OCI-LY1 (cell line): ENCODE results near the gene THOC2.

Experiments used
- H2AFZ ChIP-seq: fragments of 200-600 bp; sonication (generic), shearing (Covaris generic); 2 replicates; pipeline ENCODE4 v1.6.0; 2014; ENCODE audit warnings: antibody characterized with exemption, mild to moderate bottlenecking, low read length
- H3F3A ChIP-seq: fragments of 200-600 bp; sonication (generic), shearing (Covaris generic); 2 replicates; pipeline ENCODE4 v1.6.0; 2014; ENCODE audit warnings: mild to moderate bottlenecking, antibody characterized with exemption, low read length, moderate library complexity; ENCODE audit not compliant: insufficient read depth
- H3K27ac ChIP-seq: fragments of 200-600 bp; sonication (generic); 2 replicates; pipeline ENCODE4 v1.5.1; 2014; ENCODE audit warnings: low read length, mixed run types, mild to moderate bottlenecking, low read depth; ENCODE audit not compliant: poor library complexity, severe bottlenecking
- H3K27me3 ChIP-seq: fragments of 200-600 bp; sonication (generic); 2 replicates; pipeline ENCODE4 v1.6.0; 2014; ENCODE audit warnings: antibody characterized with exemption, mild to moderate bottlenecking, low read length, moderate library complexity; ENCODE audit not compliant: insufficient read depth
- H3K36me3 ChIP-seq: fragments of 200-600 bp; sonication (generic); 2 replicates; pipeline ENCODE4 v1.6.1; 2014; ENCODE audit warnings: mild to moderate bottlenecking, antibody characterized with exemption, low read length, moderate library complexity, mixed read lengths; ENCODE audit not compliant: insufficient read depth
- H3K4me1 ChIP-seq: fragments of 200-600 bp; sonication (generic); 2 replicates; pipeline ENCODE4 v1.5.1; 2014; ENCODE audit warnings: mild to moderate bottlenecking, low read length, moderate library complexity; ENCODE audit not compliant: insufficient read depth, severe bottlenecking
- H3K4me2 ChIP-seq: fragments of 200-600 bp; sonication (generic), shearing (Covaris generic); 2 replicates; pipeline ENCODE4 v1.6.1; 2014; ENCODE audit warnings: low read length
- H3K4me3 ChIP-seq: fragments of 200-600 bp; sonication (generic); 2 replicates; pipeline ENCODE4 v1.5.1; 2014; ENCODE audit warnings: low read length, low read depth, mild to moderate bottlenecking, mixed read lengths; ENCODE audit not compliant: poor library complexity, severe bottlenecking
- H3K79me2 ChIP-seq: fragments of 200-600 bp; shearing (Covaris generic); 2 replicates; pipeline ENCODE4 v1.6.1; 2016; ENCODE audit warnings: mixed run types, low read length, mixed read lengths; ENCODE audit not compliant: insufficient read depth
- H3K9ac ChIP-seq: fragments of 200-600 bp; sonication (generic), shearing (Covaris generic); 2 replicates; pipeline ENCODE4 v1.6.1; 2014; ENCODE audit warnings: mild to moderate bottlenecking, low read length, mixed read lengths
- H3K9me2 ChIP-seq: fragments of 200-600 bp; sonication (generic), shearing (Covaris generic); 2 replicates; pipeline ENCODE4 v1.6.1; 2014; ENCODE audit warnings: low read depth, mild to moderate bottlenecking, low read length, mixed read lengths
- H3K9me3 ChIP-seq: fragments of 200-600 bp; shearing (Covaris generic); 2 replicates; pipeline ENCODE4 v1.6.1; 2014; ENCODE audit warnings: low read length, mixed read lengths
- H4K20me1 ChIP-seq: fragments of 200-600 bp; sonication (generic), shearing (Covaris generic); 2 replicates; pipeline ENCODE4 v1.6.0; 2016; ENCODE audit warnings: mild to moderate bottlenecking, low read length; ENCODE audit not compliant: insufficient read depth
- CTCF ChIP-seq: fragments of 200-600 bp; sonication (generic), shearing (Covaris generic); IDR thresholded peaks from 2 replicates; pipeline ENCODE4 v1.5.1; 2017; ENCODE audit warnings: mild to moderate bottlenecking, antibody characterized with exemption, low read length, moderate library complexity, mixed read lengths
- EZH2 ChIP-seq: fragments of 200-600 bp; sonication (generic), shearing (Covaris generic); IDR thresholded peaks from 2 replicates; pipeline ENCODE4 v1.8.0; 2017; ENCODE audit warnings: borderline replicate concordance, mixed run types, mild to moderate bottlenecking, antibody characterized with exemption, low read length, moderate library complexity, mixed read lengths

THOC2 gene

GRCh38 chrX:123562342-123563146 lies 170.3 kb downstream of the THOC2 start:
- H2AFZ ChIP-seq: no peak overlapping the region
- H3K9ac ChIP-seq: no peak overlapping the region
- no peaks in the 10 kb centered on the region for H3K9me3 ChIP-seq
- no peaks in the 10 kb centered on the region for H3K9me2 ChIP-seq
- H4K20me1 ChIP-seq: no peaks in the 10 kb centered on the region
- H3K36me3 ChIP-seq: no peaks in the 10 kb centered on the region
- H3K4me1 ChIP-seq: no peaks in the 10 kb centered on the region
- TF ChIP-seq CTCF: no peak
- TF ChIP-seq EZH2: no peak
- no peak overlapping the region for H3K4me3 ChIP-seq
- H3K27me3 ChIP-seq: no peaks in the 10 kb centered on the region
- no peaks in the 10 kb centered on the region for H3K79me2 ChIP-seq
- H3F3A ChIP-seq: no peaks in the 10 kb centered on the region
- no peak overlapping the region for H3K27ac ChIP-seq
- H3K4me2 ChIP-seq: no peak overlapping the region

- no peak overlapping the region for H2AFZ ChIP-seq
- H3K9me3 ChIP-seq: no peaks in the 10 kb centered on the region
- no peaks in the 10 kb centered on the region for H4K20me1 ChIP-seq
- H3K27ac ChIP-seq: no peak overlapping the region
- no peaks in the 10 kb centered on the region for H3K9me2 ChIP-seq
- no peaks in the 10 kb centered on the region for H3K36me3 ChIP-seq
- no peaks in the 10 kb centered on the region for H3K27me3 ChIP-seq
- no peak overlapping the region for H3K4me2 ChIP-seq
- no peak overlapping the region for H3K4me3 ChIP-seq
- no peaks in the 10 kb centered on the region for H3K79me2 ChIP-seq
- H3F3A ChIP-seq: no peaks in the 10 kb centered on the region
- H3K9ac ChIP-seq: no peak overlapping the region
- no peak for TF ChIP-seq CTCF
- no peak for TF ChIP-seq EZH2
- no peaks in the 10 kb centered on the region for H3K4me1 ChIP-seq
Measured at GRCh38 chrX:123561439-123562215, 171.2 kb downstream of the THOC2 start.

GRCh38 chrX:123550829-123551228 lies 182.0 kb downstream of the THOC2 start:
- Histone ChIP-seq H3K4me1 (no peaks in the 10 kb centered on the region), H3K27me3 (no peaks in the 10 kb centered on the region), H3K36me3 (no peaks in the 10 kb centered on the region), H3K79me2 (no peaks in the 10 kb centered on the region), H3F3A (no peaks in the 10 kb centered on the region), H3K4me3 (no peak overlapping the region), H3K27ac (no peak overlapping the region), H2AFZ (no peak overlapping the region), H4K20me1 (no peaks in the 10 kb centered on the region), H3K9me3 (no peaks in the 10 kb centered on the region), H3K9ac (no peak overlapping the region), H3K9me2 (no peaks in the 10 kb centered on the region), H3K4me2 (no peak overlapping the region)
- TF ChIP-seq CTCF (no peak), EZH2 (no peak)
